ENCODE data around the gene TMEM130.

DNA sequence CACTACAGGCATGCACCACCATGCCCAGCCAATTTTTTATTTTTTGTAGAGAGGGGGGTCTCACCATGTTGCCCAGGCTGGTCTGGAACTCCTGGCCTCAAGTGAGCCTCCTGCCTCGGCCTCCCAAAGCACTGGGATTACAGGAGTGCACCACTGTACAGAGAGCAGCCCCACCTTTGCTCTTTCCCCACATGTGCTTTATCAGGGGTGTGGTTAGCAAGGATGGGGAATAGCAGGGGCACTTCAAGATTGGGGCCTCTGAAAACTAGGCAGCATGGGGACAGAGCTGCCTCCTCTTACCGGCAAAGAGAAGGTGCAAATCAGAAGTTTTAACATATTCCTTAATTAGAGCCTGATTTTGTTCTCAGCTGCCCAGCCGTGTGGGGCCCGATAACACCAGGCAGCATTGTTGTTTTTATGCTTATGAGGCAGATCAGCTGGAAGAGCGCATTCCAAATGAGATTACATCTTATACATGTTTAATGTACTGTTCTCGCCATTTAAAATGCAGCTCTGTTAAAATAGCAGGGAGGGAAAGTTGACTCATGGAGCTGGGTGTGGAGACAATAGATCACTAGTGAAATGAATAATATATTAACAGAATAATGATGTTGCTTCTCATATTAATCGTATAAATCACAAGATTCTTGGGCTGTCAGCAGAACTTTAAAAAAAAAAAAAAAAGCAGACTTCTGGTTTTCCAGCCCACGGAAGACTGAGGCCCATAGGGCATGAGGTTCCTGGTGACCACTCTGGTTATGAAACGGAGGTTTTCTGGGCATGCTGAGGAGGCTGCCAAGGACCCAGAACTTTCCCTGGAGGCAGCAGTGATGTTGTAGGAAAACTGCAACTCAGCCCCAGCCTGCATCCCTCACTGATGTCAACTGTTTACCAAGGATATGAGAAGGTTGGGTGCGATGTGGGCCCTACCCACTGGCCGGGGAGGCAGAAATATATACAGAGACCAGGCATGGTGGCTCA lies 62.5 kb downstream of the TMEM130 start:
- TF ChIP-seq EZH2 (IDR thresholded peaks at IDR 0.05; ENCODE audit: borderline replicate concordance) (no peak), EZH2phosphoT487 (IDR thresholded peaks at IDR 0.05; ENCODE audit: low read depth, severe bottlenecking, unreplicated experiment) (no peak)
